H1 (cell line): ENCODE data around the gene INPP5A. TPM values are rescaled to one million over a fixed set of nuclear protein-coding genes. Genes with fewer than 3 reads are reported as not detected.

Source experiments
- EZH2 ChIP-seq: fragments of 200-600 bp; sonication (generic); IDR thresholded peaks from 2 replicates; pipeline ENCODE4 v1.7.1; 2012; ENCODE audit warnings: low read depth, mild to moderate bottlenecking, moderate library complexity, low read length, inconsistent platforms; ENCODE audit not compliant: severe bottlenecking
- polyA plus RNA-seq, 7 experiments: library from polyadenylated mRNA; depleted of rRNA in 3 of 7; stranded (reverse) in 5 of 7; unstranded in 2 of 7; fragments of >200 nt in 5 of 7; fragments of 200-250 nt in 2 of 7; gene quantifications; 1 replicate in 5 of 7; 2 replicates in 1 of 7; 4 replicates in 1 of 7; pipeline versions ENCODE4 v1.2.1 to v1.2.3, GENCODE V29; 2011 to 2013; ENCODE audit warnings: missing spikeins in 2 of 7, mixed read lengths in 2 of 7
- total RNA-seq: library from RNA; stranded (reverse); fragmentation: NEBNext Ultra II Directional; extraction: Animal tissue kit (Norgen Biotek cat#: 25700); gene quantifications from 2 replicates; pipeline ENCODE4 v1.2.1, GENCODE V29; 2021
- TF ChIP-seq, protein P1 (sequence below): IDR thresholded peaks from 2 replicates; pipeline ENCODE4 v1.6.1; 2012; ENCODE audit warnings: inconsistent platforms

Gene INPP5A
- total and polyA plus RNA-seq, 2 of the 8 experiments (the other 6 are each of a cell fraction or from before 2014, with no cell fraction given), result 19.7 to 27.5 TPM

DNA sequence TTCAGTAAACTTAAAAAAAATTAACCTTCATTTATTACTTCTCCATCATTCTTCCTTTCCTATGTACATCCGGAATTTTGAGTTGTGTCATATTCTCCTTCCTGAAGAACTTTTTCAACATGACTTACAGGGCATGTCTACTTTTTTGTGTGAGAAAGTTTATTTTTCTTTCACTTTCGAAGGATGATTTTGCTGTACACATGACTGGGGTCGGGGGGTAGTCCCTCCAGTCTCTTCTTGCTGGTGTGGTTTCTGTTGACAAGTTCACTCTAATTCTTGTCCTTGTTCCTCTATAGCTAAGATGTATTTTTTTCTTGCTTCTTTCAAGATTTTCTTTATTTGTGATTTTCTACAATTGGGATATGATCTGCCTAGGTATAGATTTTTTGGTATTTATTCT, 55.8 kb downstream of the INPP5A start (continued):
- TF ChIP-seq, protein P1, sequence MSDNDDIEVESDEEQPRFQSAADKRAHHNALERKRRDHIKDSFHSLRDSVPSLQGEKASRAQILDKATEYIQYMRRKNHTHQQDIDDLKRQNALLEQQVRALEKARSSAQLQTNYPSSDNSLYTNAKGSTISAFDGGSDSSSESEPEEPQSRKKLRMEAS, result no peak
- no peak for TF ChIP-seq EZH2
